Astrocyte (in vitro differentiated cells and primary cell): Measurements from ENCODE around the gene ADAMTS9. TPM values are rescaled to one million over a fixed set of nuclear protein-coding genes. Genes with fewer than 3 reads are reported as not detected.

Experiments used
- DNase-seq: peaks from one replicate; pipeline ENCODE4 v3.0.0-alpha.2; 2010; ENCODE audit warnings: low read depth
- FAIRE-seq: peaks from 2 replicates; lab custom pipeline; 2011; peaks lifted over from hg19 to GRCh38; lab: Jason Lieb, UNC
- H2AFZ ChIP-seq: 2 replicates; pipeline ENCODE4 v1.6.0; 2012; ENCODE audit warnings: low read depth, low read length, inconsistent platforms
- H3K27ac ChIP-seq: 2 replicates; pipeline ENCODE4 v1.5.1; 2011; ENCODE audit warnings: low read depth, low read length, inconsistent platforms
- H3K27me3 ChIP-seq: 2 replicates; pipeline ENCODE4 v1.6.0; 2011; ENCODE audit warnings: low read length, inconsistent platforms; ENCODE audit not compliant: insufficient read depth
- H3K36me3 ChIP-seq: 2 replicates; pipeline ENCODE4 v1.5.1; 2011; ENCODE audit warnings: low read length, inconsistent platforms; ENCODE audit not compliant: insufficient read depth
- H3K4me1 ChIP-seq: 2 replicates; pipeline ENCODE4 v1.5.1; 2011; ENCODE audit warnings: low read length, inconsistent platforms; ENCODE audit not compliant: insufficient read depth
- H3K4me2 ChIP-seq: 2 replicates; pipeline ENCODE4 v1.6.0; 2012; ENCODE audit warnings: low read length, inconsistent platforms
- H3K4me3 ChIP-seq: 2 replicates; pipeline ENCODE4 v1.5.1; 2011; ENCODE audit warnings: low read depth, mild to moderate bottlenecking, low read length, inconsistent platforms; ENCODE audit not compliant: insufficient read depth
- H3K79me2 ChIP-seq: 2 replicates; pipeline ENCODE4 v1.6.0; 2012; ENCODE audit warnings: mild to moderate bottlenecking, low read length, inconsistent platforms; ENCODE audit not compliant: insufficient read depth
- H3K9ac ChIP-seq: 2 replicates; pipeline ENCODE4 v1.6.0; 2012; ENCODE audit warnings: mild to moderate bottlenecking, low read length, inconsistent platforms
- H3K9me3 ChIP-seq: 2 replicates; pipeline ENCODE4 v1.5.1; 2012; ENCODE audit warnings: low read depth, mild to moderate bottlenecking, low read length, inconsistent platforms; ENCODE audit not compliant: insufficient read depth
- H4K20me1 ChIP-seq: 2 replicates; pipeline ENCODE4 v1.6.0; 2012; ENCODE audit warnings: low read length, inconsistent platforms; ENCODE audit not compliant: insufficient read depth
- H3K27ac Mint-ChIP-seq: one replicate; pipeline ENCODE4 v1.8.0; 2021; ENCODE audit warnings: mild to moderate bottlenecking, mixed read lengths; ENCODE audit not compliant: unreplicated experiment
- H3K27me3 Mint-ChIP-seq: one replicate; pipeline ENCODE4 v1.8.0; 2021; ENCODE audit warnings: low read depth, mixed read lengths; ENCODE audit not compliant: unreplicated experiment
- H3K36me3 Mint-ChIP-seq: one replicate; pipeline ENCODE4 v1.8.0; 2021; ENCODE audit warnings: low read depth, mixed read lengths; ENCODE audit not compliant: unreplicated experiment
- H3K4me1 Mint-ChIP-seq: one replicate; pipeline ENCODE4 v1.8.0; 2021; ENCODE audit warnings: low read depth, mixed read lengths; ENCODE audit not compliant: unreplicated experiment
- H3K4me3 Mint-ChIP-seq: one replicate; pipeline ENCODE4 v1.8.0; 2021; ENCODE audit warnings: mild to moderate bottlenecking, moderate library complexity, mixed read lengths; ENCODE audit not compliant: unreplicated experiment
- H3K9me3 Mint-ChIP-seq: one replicate; pipeline ENCODE4 v1.8.0; 2021; ENCODE audit warnings: mild to moderate bottlenecking, mixed read lengths; ENCODE audit not compliant: unreplicated experiment
- CTCF ChIP-seq: IDR thresholded peaks from 2 replicates; pipeline ENCODE4 v1.5.1; 2011; ENCODE audit warnings: low read depth, mild to moderate bottlenecking, inconsistent platforms, low read length, moderate library complexity; ENCODE audit not compliant: insufficient read depth
- EZH2 ChIP-seq: IDR thresholded peaks from 2 replicates; pipeline ENCODE4 v1.6.1; 2012; ENCODE audit warnings: mild to moderate bottlenecking, low read length, inconsistent platforms; ENCODE audit not compliant: insufficient read depth
- total RNA-seq: library from RNA; stranded (reverse); gene quantifications from 2 replicates; pipeline ENCODE4 v1.2.1, GENCODE V29; 2021

The ADAMTS9 gene
- total RNA-seq, 1 donor from 2014 or later, result 8.3 TPM

GRCh38 chr3:64554096-64554920 is 133.5 kb downstream of the ADAMTS9 start:
- peaks cover 6% of the 10 kb centered on the region for H3K9me3 Mint-ChIP-seq
- no peaks in the 10 kb centered on the region for H3K9me3 ChIP-seq
- no peak for TF ChIP-seq EZH2

GRCh38 chr3:64552966-64553365 is 134.8 kb downstream of the ADAMTS9 start:
- Histone ChIP-seq H3K9ac (no peak overlapping the region), H3K4me1 (no peaks in the 10 kb centered on the region), H3K4me2 (no peak overlapping the region), H3K27me3 (no peaks in the 10 kb centered on the region), H3K4me3 (no peak overlapping the region), H2AFZ (no peak overlapping the region), H4K20me1 (no peaks in the 10 kb centered on the region), H3K9me3 (no peaks in the 10 kb centered on the region), H3K36me3 (no peaks in the 10 kb centered on the region), H3K27ac (no peak overlapping the region), H3K79me2 (no peaks in the 10 kb centered on the region)
- H3K36me3 Mint-ChIP-seq, result peaks cover 14% of the 10 kb centered on the region
- DNase-seq, result no peak
- H3K27me3 Mint-ChIP-seq, result no peaks in the 10 kb centered on the region
- no peak for TF ChIP-seq EZH2
- no peak for TF ChIP-seq CTCF
- no peak overlapping the region for H3K4me3 Mint-ChIP-seq
- no peaks in the 10 kb centered on the region for H3K4me1 Mint-ChIP-seq
- H3K9me3 Mint-ChIP-seq, result peaks cover 6% of the 10 kb centered on the region
- no peak overlapping the region for H3K27ac Mint-ChIP-seq
- FAIRE-seq, result no peak

More at GRCh38 chr3:64554096-64554920, 133.5 kb downstream of the ADAMTS9 start:
- Mint-ChIP-seq H3K4me3 (no peak overlapping the region), H3K27me3 (no peaks in the 10 kb centered on the region), H3K27ac (no peak overlapping the region), H3K4me1 (no peaks in the 10 kb centered on the region), H3K36me3 (peaks cover 13% of the 10 kb centered on the region)
- no peak overlapping the region for H2AFZ ChIP-seq
- H4K20me1 ChIP-seq, result no peaks in the 10 kb centered on the region
- no peaks in the 10 kb centered on the region for H3K79me2 ChIP-seq
- DNase-seq, result no peak
- H3K27ac ChIP-seq, result no peak overlapping the region
- H3K4me1 ChIP-seq, result no peaks in the 10 kb centered on the region
- no peaks in the 10 kb centered on the region for H3K27me3 ChIP-seq
- H3K4me3 ChIP-seq, result no peak overlapping the region
- H3K4me2 ChIP-seq, result no peak overlapping the region
- H3K9ac ChIP-seq, result no peak overlapping the region
- no peak for FAIRE-seq
- H3K36me3 ChIP-seq, result no peaks in the 10 kb centered on the region

DNA sequence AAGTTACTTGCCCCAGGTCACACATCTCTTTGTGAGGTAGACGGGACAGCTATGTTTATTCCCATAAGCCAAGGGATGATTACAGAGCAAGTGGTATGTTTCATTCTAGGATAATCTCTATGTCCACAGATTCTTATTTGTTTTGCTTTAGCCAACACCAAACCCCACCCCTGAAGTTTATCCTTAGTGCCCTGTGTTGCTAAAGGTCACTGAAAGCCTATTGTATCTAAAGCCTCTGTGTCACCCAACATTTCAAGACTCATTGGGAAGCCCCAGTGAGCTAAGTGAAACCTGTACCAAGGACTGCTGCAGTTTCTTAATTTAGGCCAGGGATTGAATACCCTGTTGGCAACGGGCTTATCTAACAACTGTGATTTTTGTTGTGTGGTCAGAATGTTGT is 135.6 kb downstream of the ADAMTS9 start:
- FAIRE-seq (no peak), DNase-seq (no peak)
- no peak overlapping the region for H3K27ac ChIP-seq
- no peaks in the 10 kb centered on the region for H3K36me3 ChIP-seq
- H3K4me1 ChIP-seq, result no peaks in the 10 kb centered on the region
- H3K9ac ChIP-seq, result no peak overlapping the region
- H3K4me2 ChIP-seq, result no peak overlapping the region
- H3K36me3 Mint-ChIP-seq, result peaks cover 14% of the 10 kb centered on the region
- no peaks in the 10 kb centered on the region for H3K4me1 Mint-ChIP-seq
- H3K27me3 ChIP-seq, result no peaks in the 10 kb centered on the region
- no peaks in the 10 kb centered on the region for H3K9me3 ChIP-seq
- H3K27me3 Mint-ChIP-seq, result peaks cover 2% of the 10 kb centered on the region
- no peak overlapping the region for H2AFZ ChIP-seq
- H3K27ac Mint-ChIP-seq, result no peak overlapping the region
- H3K9me3 Mint-ChIP-seq, result peaks cover 6% of the 10 kb centered on the region
- H3K4me3 ChIP-seq, result no peak overlapping the region
- H4K20me1 ChIP-seq, result no peaks in the 10 kb centered on the region
- TF ChIP-seq EZH2 (no peak), CTCF (no peak)
- no peak overlapping the region for H3K4me3 Mint-ChIP-seq
- H3K79me2 ChIP-seq, result no peaks in the 10 kb centered on the region
